Neural cell (in vitro differentiated cells): Measurements from ENCODE around the gene UPB1. TPM values are rescaled to one million over a fixed set of nuclear protein-coding genes. Genes with fewer than 3 reads are reported as not detected.

ENCODE experiments used
- H2AFZ ChIP-seq: fragments of 200-600, 300-800 bp; sonication (generic), shearing (Covaris generic); 2 replicates; pipeline ENCODE4 v1.6.0; 2014; ENCODE audit warnings: low read depth, mild to moderate bottlenecking, antibody characterized with exemption, low read length, moderate library complexity
- H3F3A ChIP-seq: fragments of 200-600 bp; shearing (Covaris generic); 2 replicates; pipeline ENCODE4 v1.6.1; 2016; ENCODE audit warnings: mild to moderate bottlenecking, moderate library complexity, mixed read lengths, antibody characterized with exemption, low read length; ENCODE audit not compliant: insufficient read depth, poor library complexity, severe bottlenecking
- H3K27ac ChIP-seq: fragments of 200-600, 300-800 bp; sonication (generic), shearing (Covaris generic); 2 replicates; pipeline ENCODE4 v1.5.1; 2014; ENCODE audit warnings: mild to moderate bottlenecking, low read length, moderate library complexity
- H3K27me3 ChIP-seq: fragments of 300-800, 200-600 bp; sonication (generic), shearing (Covaris generic); 2 replicates; pipeline ENCODE4 v1.6.0; 2014; ENCODE audit warnings: mild to moderate bottlenecking, low read depth, low read length, moderate library complexity; ENCODE audit not compliant: insufficient read depth
- H3K36me3 ChIP-seq: fragments of 300-800, 200-600 bp; sonication (generic), shearing (Covaris generic); 2 replicates; pipeline ENCODE4 v1.5.1; 2014; ENCODE audit warnings: mild to moderate bottlenecking, antibody characterized with exemption, low read length, moderate library complexity; ENCODE audit not compliant: insufficient read depth
- H3K4me2 ChIP-seq: fragments of 300-800, 200-600 bp; sonication (generic), shearing (Covaris generic); 2 replicates; pipeline ENCODE4 v1.6.0; 2014; ENCODE audit warnings: mild to moderate bottlenecking, low read length
- H3K4me3 ChIP-seq: fragments of 300-800, 200-600 bp; sonication (generic), shearing (Covaris generic); 2 replicates; pipeline ENCODE4 v1.5.1; 2014; ENCODE audit warnings: mild to moderate bottlenecking, low read length, moderate library complexity
- H3K79me2 ChIP-seq: fragments of 200-600 bp; shearing (Covaris generic); replicated peaks from 2 replicates; pipeline ENCODE4 v1.6.0; 2014; ENCODE audit warnings: mild to moderate bottlenecking, low read length, moderate library complexity; ENCODE audit not compliant: insufficient read depth
- H3K9ac ChIP-seq: fragments of 300-800, 200-600 bp; sonication (generic), shearing (Covaris generic); 2 replicates; pipeline ENCODE4 v1.6.1; 2016; ENCODE audit warnings: mild to moderate bottlenecking, low read length, mixed read lengths
- H3K9me2 ChIP-seq: fragments of 200-600 bp; shearing (Covaris generic); 2 replicates; pipeline ENCODE4 v1.6.1; 2016; ENCODE audit warnings: mild to moderate bottlenecking, low read length, mixed read lengths; ENCODE audit not compliant: insufficient read depth
- H3K9me3 ChIP-seq: fragments of 200-600, 300-800 bp; sonication (generic), shearing (Covaris generic); 2 replicates; pipeline ENCODE4 v1.6.1; 2016; ENCODE audit warnings: mild to moderate bottlenecking, mixed run types, low read length, moderate library complexity, mixed read lengths
- H4K20me1 ChIP-seq: fragments of 200-600 bp; shearing (Covaris generic); 2 replicates; pipeline ENCODE4 v1.6.1; 2016; ENCODE audit warnings: mild to moderate bottlenecking, mixed run types; ENCODE audit not compliant: insufficient read depth
- CTCF ChIP-seq: fragments of 450-650 bp; IDR thresholded peaks from 2 replicates; pipeline ENCODE4 v1.5.1; 2014; ENCODE audit warnings: antibody characterized with exemption, mild to moderate bottlenecking, moderate library complexity; ENCODE audit not compliant: poor library complexity, severe bottlenecking
- EP300 ChIP-seq: fragments of 450-650 bp; conservative IDR thresholded peaks from 2 replicates; pipeline ENCODE4 v1.6.1; 2014; ENCODE audit warnings: antibody characterized with exemption, mild to moderate bottlenecking, moderate library complexity; ENCODE audit not compliant: poor library complexity, severe bottlenecking
- EZH2 ChIP-seq: fragments of 200-600, 300-800 bp; shearing (Covaris generic), sonication (generic); IDR thresholded peaks from 2 replicates; pipeline ENCODE4 v1.6.1; 2014; ENCODE audit warnings: antibody characterized with exemption, low read length, borderline replicate concordance, mild to moderate bottlenecking; ENCODE audit not compliant: insufficient read depth, poor library complexity, severe bottlenecking
- MXI1 ChIP-seq: fragments of 450-650 bp; conservative IDR thresholded peaks from 2 replicates; pipeline ENCODE4 v1.6.1; 2014; ENCODE audit warnings: antibody characterized with exemption, mild to moderate bottlenecking; ENCODE audit not compliant: poor library complexity, severe bottlenecking
- POLR2AphosphoS5 ChIP-seq: IDR thresholded peaks from 2 replicates; pipeline ENCODE4 v1.6.1; 2012
- RAD21 ChIP-seq: fragments of 450-650 bp; conservative IDR thresholded peaks from 2 replicates; pipeline ENCODE4 v1.6.1; 2014; ENCODE audit warnings: antibody characterized with exemption, mild to moderate bottlenecking, moderate library complexity
- REST ChIP-seq: IDR thresholded peaks from 2 replicates; pipeline ENCODE4 v1.6.1; 2012; ENCODE audit warnings: borderline replicate concordance
- SMC3 ChIP-seq: fragments of 450-650 bp; conservative IDR thresholded peaks from 2 replicates; pipeline ENCODE4 v1.6.1; 2014; ENCODE audit warnings: antibody characterized with exemption, mild to moderate bottlenecking, moderate library complexity; ENCODE audit not compliant: poor library complexity
- TAF1 ChIP-seq: IDR thresholded peaks from 2 replicates; pipeline ENCODE4 v1.6.1; 2012; ENCODE audit warnings: low read depth
- polyA plus RNA-seq: library from polyadenylated mRNA; depleted of rRNA; stranded (reverse); fragments of >200 nt; gene quantifications from 2 replicates; pipeline ENCODE4 v1.2.3, GENCODE V29; 2014

Gene UPB1
- polyA plus RNA-seq, 1 donor from 2014 or later: 0.12 TPM

- no peaks in the 10 kb centered on the region for H3K27me3 ChIP-seq
- no peak overlapping the region for H3K4me3 ChIP-seq
- H2AFZ ChIP-seq: no peak overlapping the region
- no peak overlapping the region for H3K27ac ChIP-seq
- no peak overlapping the region for H3K4me2 ChIP-seq
- H3K9ac ChIP-seq: no peak overlapping the region
- TF ChIP-seq RAD21: no peak
- TF ChIP-seq EP300: no peak
- no peak for TF ChIP-seq MXI1
- TF ChIP-seq REST: no peak
- TF ChIP-seq POLR2AphosphoS5: no peak
- no peak for TF ChIP-seq TAF1
- no peak for TF ChIP-seq CTCF
- no peak for TF ChIP-seq EZH2
- TF ChIP-seq SMC3: no peak
- no peaks in the 10 kb centered on the region for H3K36me3 ChIP-seq
- no peaks in the 10 kb centered on the region for H4K20me1 ChIP-seq
- H3F3A ChIP-seq: no peaks in the 10 kb centered on the region
- H3K9me3 ChIP-seq: no peaks in the 10 kb centered on the region
- no peaks in the 10 kb centered on the region for H3K79me2 ChIP-seq
- H3K9me2 ChIP-seq: no peaks in the 10 kb centered on the region
Observed at GRCh38 chr22:24446260-24446611, 48.9 kb upstream of the UPB1 start.

GRCh38 chr22:24450610-24451009, 44.5 kb upstream of the UPB1 start:
- Histone ChIP-seq H3K27me3 (no peaks in the 10 kb centered on the region), H3K4me3 (no peak overlapping the region), H3K27ac (peak overlapping the region; percentile 40), H3K9me2 (no peaks in the 10 kb centered on the region), H3K9ac (no peak overlapping the region), H4K20me1 (no peaks in the 10 kb centered on the region), H3K4me2 (no peak overlapping the region), H3F3A (no peaks in the 10 kb centered on the region), H3K79me2 (no peaks in the 10 kb centered on the region), H3K9me3 (no peaks in the 10 kb centered on the region), H3K36me3 (no peaks in the 10 kb centered on the region), H2AFZ (no peak overlapping the region)
- TF ChIP-seq POLR2AphosphoS5 (peak; percentile 76), REST (no peak)
